ENCODE measurements around the gene DYNAP. TPM values are rescaled to one million over a fixed set of nuclear protein-coding genes. Genes with fewer than 3 reads are reported as not detected.

The DYNAP gene
- not detected for total RNA-seq

DNA sequence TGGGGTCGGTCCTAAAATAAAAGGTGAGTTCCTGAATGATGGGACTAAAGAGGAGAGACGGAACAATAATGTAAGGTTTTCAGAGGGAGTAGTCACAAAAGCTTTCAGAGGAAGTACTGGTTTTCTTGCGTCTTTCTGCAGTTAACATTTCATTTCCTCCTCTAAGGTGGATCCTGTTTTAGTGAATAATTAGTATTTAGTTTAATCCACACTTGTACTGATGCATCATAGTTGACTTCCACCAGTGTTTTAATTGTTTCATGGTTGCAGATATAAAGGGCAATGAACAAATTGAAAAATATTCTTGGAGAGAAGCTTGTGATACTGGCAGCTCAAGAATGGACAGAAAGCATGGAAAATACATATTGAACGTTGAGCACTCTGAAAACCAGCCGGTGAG lies at the start of gene DYNAP:
DYNAP (plus strand) TSS at position 301 of the 400 bp plus-strand sequence; CDS start at position 339, 38 bp downstream.
- DNase-seq (ENCODE audit: low spot score), result no peak

GRCh38 chr18:54551590-54551989 lies 39.5 kb upstream of the DYNAP start:
- no peak for DNase-seq (ENCODE audit: low spot score)

GRCh38 chr18:54555286-54555685 lies 35.8 kb upstream of the DYNAP start:
- no peak for DNase-seq (ENCODE audit: low spot score)

DNA sequence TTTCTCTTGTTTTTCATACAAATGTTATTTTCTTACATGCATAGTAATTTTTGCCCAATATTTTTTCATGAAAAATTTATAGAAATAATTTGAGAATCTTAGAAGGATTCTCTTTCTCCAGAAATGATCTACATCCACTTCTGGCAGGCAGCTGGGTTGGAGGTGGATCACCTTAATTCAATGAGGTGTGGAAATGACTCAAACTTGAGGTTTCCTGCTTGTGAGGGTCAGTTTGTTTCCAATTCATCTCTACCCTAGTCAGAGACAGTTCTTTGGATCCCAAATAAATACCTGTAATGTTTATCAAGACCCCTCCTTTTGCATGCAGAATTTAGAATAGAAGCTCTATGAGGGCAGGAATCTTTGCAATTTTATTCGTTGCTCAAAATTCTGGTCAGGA lies 35.0 kb upstream of the DYNAP start:
- no peak for DNase-seq (ENCODE audit: low spot score)

DNA sequence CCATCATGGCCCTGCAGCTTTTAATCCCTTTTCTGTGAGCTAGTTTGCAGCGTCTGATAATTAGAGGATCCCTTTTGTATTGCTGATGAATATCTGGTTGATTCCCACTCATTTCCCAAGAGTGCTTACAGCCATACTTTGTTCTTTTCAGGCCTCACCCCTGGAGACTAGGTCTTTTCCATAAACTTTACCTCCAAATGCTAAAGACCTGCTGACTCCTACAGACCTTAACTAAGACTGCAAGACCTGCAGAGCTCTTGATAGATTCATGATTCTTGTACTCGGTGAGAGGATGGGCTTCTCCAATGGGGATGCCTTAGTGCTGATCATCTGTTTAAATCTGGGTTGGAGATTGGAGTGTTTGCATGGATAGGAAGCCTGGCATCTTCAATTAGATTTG lies 33.1 kb upstream of the DYNAP start:
- DNase-seq (ENCODE audit: low spot score), result no peak

GRCh38 chr18:54558609-54559585 lies 32.1 kb upstream of the DYNAP start:
- DNase-seq (ENCODE audit: low spot score), result no peak

DNA sequence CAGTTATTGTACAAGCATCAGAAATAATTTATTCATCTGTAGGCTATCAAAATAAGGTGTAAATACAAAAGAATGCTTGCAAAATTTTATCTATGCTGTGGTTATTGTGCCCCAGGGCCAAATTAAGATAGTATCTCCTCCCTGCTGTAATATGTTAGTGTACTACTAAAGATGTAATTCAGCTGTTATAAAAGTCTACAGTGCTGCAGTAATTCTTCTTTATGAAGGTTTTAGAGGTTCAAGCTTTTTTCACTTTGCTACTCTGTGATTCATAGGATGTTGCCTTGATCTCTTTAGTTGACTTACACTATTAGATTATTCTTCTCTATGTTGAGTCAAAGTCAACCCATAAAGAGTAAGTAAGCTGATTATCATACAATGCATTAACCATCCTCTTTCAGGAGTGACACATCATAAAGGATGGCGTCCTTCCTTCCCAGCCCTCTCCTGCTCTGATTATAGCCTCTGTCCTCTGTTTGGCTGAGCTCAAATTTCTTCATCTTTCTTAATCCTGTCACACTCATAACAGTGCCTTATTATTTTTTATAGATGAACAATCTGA lies 29.3 kb upstream of the DYNAP start:
- DNase-seq (ENCODE audit: low spot score), result no peak

DNA sequence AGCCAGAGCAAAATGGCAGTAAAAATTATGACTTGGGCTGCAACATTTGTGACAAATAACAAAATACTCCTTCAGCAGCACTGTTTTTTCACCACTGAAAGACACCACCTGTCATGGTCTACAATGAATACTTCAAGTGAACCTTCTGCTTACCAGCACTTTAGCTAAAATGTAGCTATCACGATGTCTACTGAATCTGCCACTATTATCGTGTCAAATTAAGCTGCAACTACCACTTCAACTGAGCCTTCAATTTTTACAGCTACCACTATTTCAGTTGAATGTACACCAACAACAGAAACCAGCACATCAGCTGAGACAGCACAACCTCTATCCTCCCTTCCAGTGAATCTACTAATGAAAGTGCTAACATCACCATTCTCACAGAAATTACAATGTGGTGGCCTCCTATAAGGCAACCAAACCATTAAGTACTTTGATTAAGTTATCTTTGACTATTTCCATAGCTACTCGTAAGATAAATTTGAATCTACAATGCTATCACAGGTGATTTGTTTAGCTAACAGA lies 10.8 kb upstream of the DYNAP start:
- no peak for DNase-seq (ENCODE audit: low spot score)

GRCh38 chr18:54584065-54584464 lies 7.0 kb upstream of the DYNAP start:
- DNase-seq (ENCODE audit: low spot score), result no peak

- DNase-seq (ENCODE audit: low spot score), result no peak
Measured at GRCh38 chr18:54585743-54586142, 5.3 kb upstream of the DYNAP start.

- DNase-seq (ENCODE audit: low spot score), result no peak
Measured at GRCh38 chr18:54604211-54604610, 13.2 kb downstream of the DYNAP start.

DNA sequence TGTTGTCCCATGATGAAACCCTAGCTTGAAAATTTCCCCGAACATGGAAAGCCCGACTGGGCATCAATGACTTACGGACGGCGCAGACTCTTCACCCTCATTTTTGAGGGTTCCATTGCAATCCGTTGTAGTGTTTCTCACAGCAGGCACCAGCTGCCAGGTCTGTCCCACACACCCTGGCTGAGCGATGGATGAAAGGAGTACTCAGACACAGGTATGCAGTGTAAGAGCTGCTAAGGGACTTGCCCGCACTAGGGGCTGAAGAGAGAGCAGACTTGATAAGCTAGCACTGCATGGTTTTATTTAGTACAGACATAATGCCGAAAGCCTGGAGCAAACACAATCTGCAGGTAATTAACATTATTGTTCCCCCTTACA lies 15.8 kb downstream of the DYNAP start:
- no peak for DNase-seq (ENCODE audit: low spot score)

DNA sequence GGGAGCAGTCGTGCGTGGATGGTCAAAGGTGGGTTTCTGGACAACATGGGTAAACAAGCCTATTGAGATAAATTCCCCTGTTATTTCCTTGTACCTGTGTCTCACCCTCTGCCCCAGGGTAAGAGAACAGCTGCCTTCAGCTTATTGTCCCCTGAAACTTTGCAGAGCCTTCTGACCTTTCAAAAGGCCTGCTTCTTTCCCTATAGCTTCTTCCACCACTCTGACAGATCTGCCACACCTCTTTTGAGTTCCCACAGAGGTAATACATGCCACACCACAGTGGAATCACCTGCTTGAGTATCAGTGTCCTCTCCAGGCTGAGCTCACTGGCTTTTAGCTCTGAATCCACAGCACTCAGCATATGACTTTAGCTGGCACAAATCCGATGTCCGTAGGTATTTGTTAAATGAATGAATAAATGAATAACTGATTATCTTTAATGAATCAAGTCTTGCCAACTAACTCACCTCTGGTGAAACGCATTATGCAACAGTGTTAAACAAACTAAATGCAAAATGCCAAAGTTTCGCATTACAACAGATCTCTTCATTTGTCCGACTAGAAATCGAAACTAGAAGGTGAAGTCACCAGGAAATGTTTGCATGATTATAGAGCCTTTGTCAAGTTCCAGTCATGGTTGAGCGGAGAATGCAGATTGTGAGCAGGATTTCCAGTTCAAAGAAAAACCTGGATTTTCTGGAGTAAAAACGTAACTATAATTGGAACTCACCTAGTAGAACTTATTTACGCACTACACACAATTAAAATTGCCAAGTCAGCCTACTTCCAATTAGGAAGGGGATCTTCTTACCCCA lies 16.4 kb downstream of the DYNAP start:
- DNase-seq (ENCODE audit: low spot score), result peak; percentile 59

DNA sequence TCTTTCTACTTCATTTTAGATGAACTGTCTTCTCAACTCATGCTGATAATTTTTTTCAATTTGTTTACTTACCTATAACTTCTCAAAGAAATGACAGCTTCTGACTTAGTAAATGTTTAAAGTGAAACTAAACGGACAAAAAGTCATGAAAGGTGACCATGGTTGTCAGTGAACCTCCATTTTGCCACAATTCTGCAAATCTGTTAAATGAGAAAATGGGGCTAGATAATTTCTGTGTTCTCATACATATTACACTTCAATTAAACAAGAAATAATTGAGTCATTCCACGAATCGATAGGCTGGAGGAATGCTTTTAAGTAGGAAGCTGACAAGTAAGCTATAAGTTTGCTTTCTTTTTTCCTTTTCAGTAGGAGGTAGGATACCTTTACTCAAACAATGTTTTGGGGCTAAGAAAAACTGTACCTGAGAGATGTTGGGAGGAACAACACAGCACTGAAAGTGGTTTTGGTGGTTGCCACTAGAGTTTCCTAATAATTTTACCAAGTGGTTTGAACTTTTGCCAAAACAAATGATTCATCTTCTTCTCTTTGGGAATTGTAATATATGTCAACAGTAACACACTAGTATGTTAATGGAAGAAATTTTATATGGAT lies 17.1 kb downstream of the DYNAP start:
- DNase-seq (ENCODE audit: low spot score), result no peak

DNA sequence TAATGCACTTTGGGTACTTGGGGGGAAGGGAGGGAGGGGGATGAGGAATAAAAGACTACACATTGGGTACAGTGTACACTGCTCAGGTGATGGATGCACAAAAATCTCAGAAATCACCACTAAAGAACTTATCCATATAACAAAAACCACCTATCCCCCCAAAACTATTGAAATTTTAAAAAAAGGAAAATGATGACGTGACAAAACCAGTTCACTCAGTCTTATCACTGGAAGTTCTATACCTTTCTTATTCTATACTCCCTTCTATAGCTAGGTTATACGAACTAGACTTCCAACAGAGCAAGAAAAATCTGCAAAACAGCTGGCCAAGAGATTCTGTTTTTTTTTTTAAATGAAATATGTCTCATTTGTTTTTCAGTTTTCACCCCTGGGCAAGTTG lies 20.8 kb downstream of the DYNAP start:
- no peak for DNase-seq (ENCODE audit: low spot score)

- no peak for DNase-seq (ENCODE audit: low spot score)
Measured at GRCh38 chr18:54612237-54612636, 21.2 kb downstream of the DYNAP start.

GRCh38 chr18:54613174-54613573 lies 22.1 kb downstream of the DYNAP start:
- DNase-seq (ENCODE audit: low spot score), result no peak

GRCh38 chr18:54616220-54616848 lies 25.3 kb downstream of the DYNAP start:
- no peak for DNase-seq (ENCODE audit: low spot score)

DNA sequence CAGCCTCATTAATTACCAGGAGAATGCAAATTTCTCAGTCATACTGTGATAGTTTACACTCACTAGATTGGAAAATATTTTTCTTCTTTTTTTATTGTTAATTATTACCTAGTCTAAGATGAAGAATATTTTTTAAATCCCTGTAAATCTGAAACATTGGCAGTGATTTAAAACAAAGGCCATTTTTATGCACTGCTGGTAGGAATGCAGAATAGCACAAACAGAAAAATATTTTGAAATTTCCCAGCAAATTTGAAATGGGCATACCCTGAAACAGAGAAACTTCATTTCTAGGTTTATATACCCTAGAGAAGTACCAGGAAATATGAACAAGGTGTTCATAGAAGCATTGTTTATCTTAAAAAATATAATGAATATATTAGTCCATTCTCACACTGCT lies 31.0 kb downstream of the DYNAP start:
- DNase-seq (ENCODE audit: low spot score), result no peak

GRCh38 chr18:54626779-54627178 lies 35.7 kb downstream of the DYNAP start:
- DNase-seq (ENCODE audit: low spot score), result no peak

- DNase-seq (ENCODE audit: low spot score), result no peak
Measured at GRCh38 chr18:54630963-54631362, 39.9 kb downstream of the DYNAP start.
